GM12878 (cell line): ENCODE measurements around the gene SFT2D2. TPM values are rescaled to one million over a fixed set of nuclear protein-coding genes. Genes with fewer than 3 reads are reported as not detected.

ENCODE experiments used
- ATAC-seq: fragments of 200-7000 bp; cut with Tn5 transposase; 3 replicates; pipeline ENCODE4 v1.9.1; 2020; ENCODE audit warnings: mild to moderate bottlenecking, moderate library complexity
- BruUV-seq: library from RNA; stranded (reverse); fragments of 400-500 nt; replicated peaks from 2 replicates; lab custom pipeline; 2021; lab: Mats Ljungman, UMichigan
- CTCF ChIA-PET: fragments of 300-600 bp; sonication (Branson Sonifier 250); formaldehyde crosslinking; extraction: SDS; loops from one replicate; lab custom pipeline; 2021; ENCODE audit warnings: inconsistent platforms; lab: Yijun Ruan, JAX
- POLR2A ChIA-PET: fragments of 350-600 bp; formaldehyde crosslinking; extraction: SDS; loops from one replicate; lab custom pipeline; 2021; ENCODE audit warnings: inconsistent platforms; lab: Charles Lee
- RAD21 ChIA-PET: fragments of 300-600 bp; sonication (Branson Sonifier 250); formaldehyde crosslinking; loops from one replicate; lab custom pipeline; 2023; ENCODE audit warnings: antibody characterized with exemption; ENCODE audit not compliant: unreplicated experiment; lab: Charles Lee
- SMC1A ChIA-PET: fragments of 300-600 bp; sonication (Branson Sonifier 250); formaldehyde crosslinking; loops from one replicate; lab custom pipeline; 2023; ENCODE audit not compliant: unreplicated experiment, uncharacterized antibody; lab: Charles Lee
- DNase-seq: peaks from one replicate; pipeline ENCODE4 v3.0.0-alpha.2; 2011; ENCODE audit warnings: low read depth, low spot score
- FAIRE-seq: peaks from 3 replicates; lab custom pipeline; 2011; peaks lifted over from hg19 to GRCh38; lab: Jason Lieb, UNC
- H2AFZ ChIP-seq: 2 replicates; pipeline ENCODE4 v1.6.0; 2011; ENCODE audit warnings: low read depth, low read length, control low read depth; ENCODE audit not compliant: control insufficient read depth
- H3K27ac ChIP-seq: 2 replicates; pipeline ENCODE4 v1.5.1; 2011; ENCODE audit warnings: control low read depth; ENCODE audit not compliant: control insufficient read depth, insufficient read depth
- H3K27me3 ChIP-seq, 2 experiments: replicated peaks in 1 of 2; 2 replicates each; pipeline versions ENCODE4 v1.6.0 to v1.6.1; 2011; ENCODE audit warnings: low read length in 1 of 2; ENCODE audit not compliant: control insufficient read depth in 2 of 2, insufficient read depth in 2 of 2
- H3K36me3 ChIP-seq, 2 experiments: 2 replicates each; pipeline ENCODE4 v1.5.1; 2011; ENCODE audit warnings: low read length in 1 of 2; ENCODE audit not compliant: control insufficient read depth in 2 of 2, insufficient read depth in 2 of 2
- H3K4me1 ChIP-seq: 2 replicates; pipeline ENCODE4 v1.6.1; 2011; ENCODE audit warnings: mild to moderate bottlenecking, low read length, moderate library complexity, mixed read lengths; ENCODE audit not compliant: control insufficient read depth, insufficient read depth
- H3K4me2 ChIP-seq: 2 replicates; pipeline ENCODE4 v1.6.0; 2011; ENCODE audit warnings: control low read depth; ENCODE audit not compliant: control insufficient read depth, insufficient read depth
- H3K4me3 ChIP-seq: fragments of 200-600 bp; sonication (generic); 2 replicates; pipeline ENCODE4 v1.5.1; 2016
- H3K79me2 ChIP-seq: 2 replicates; pipeline ENCODE4 v1.6.0; 2011; ENCODE audit warnings: low read length; ENCODE audit not compliant: control insufficient read depth, insufficient read depth
- H3K9ac ChIP-seq: 2 replicates; pipeline ENCODE4 v1.8.0; 2011; ENCODE audit warnings: low read length, control low read depth, mixed read lengths; ENCODE audit not compliant: control insufficient read depth, insufficient read depth
- H3K9me3 ChIP-seq: replicated peaks from 3 replicates; pipeline ENCODE4 v1.5.1; 2011; ENCODE audit warnings: mild to moderate bottlenecking, low read length; ENCODE audit not compliant: control insufficient read depth, insufficient read depth
- H4K20me1 ChIP-seq: 2 replicates; pipeline ENCODE4 v1.6.0; 2011; ENCODE audit not compliant: control insufficient read depth, insufficient read depth
- BCL3 ChIP-seq: IDR thresholded peaks from 2 replicates; pipeline ENCODE4 v1.6.1; 2011; ENCODE audit warnings: borderline replicate concordance, low read depth, mild to moderate bottlenecking, moderate library complexity, low read length; ENCODE audit not compliant: insufficient read depth, poor library complexity, severe bottlenecking
- CUX1 ChIP-seq: IDR thresholded peaks from 2 replicates; pipeline ENCODE4 v1.6.1; 2012; ENCODE audit warnings: improper control_type of control experiment, low read depth, low read length; ENCODE audit not compliant: insufficient replicate concordance
- E2F8 ChIP-seq: fragments of 450-650 bp; IDR thresholded peaks from 2 replicates; pipeline ENCODE4 v1.6.1; 2018; ENCODE audit warnings: mild to moderate bottlenecking, low read depth, moderate library complexity; ENCODE audit not compliant: partially characterized antibody
- FOXM1 ChIP-seq: IDR thresholded peaks from 2 replicates; pipeline ENCODE4 v1.6.1; 2012; ENCODE audit warnings: low read depth, mild to moderate bottlenecking, inconsistent platforms, low read length, moderate library complexity
- HDGF ChIP-seq: fragments of 450-650 bp; IDR thresholded peaks from 2 replicates; pipeline ENCODE4 v1.6.1; 2016; ENCODE audit warnings: antibody characterized with exemption
- IKZF2 ChIP-seq, 2 experiments: fragments of 450-650 bp; IDR thresholded peaks; 2 replicates each; pipeline ENCODE4 v1.6.1; 2017; ENCODE audit warnings: mild to moderate bottlenecking in 2 of 2, moderate library complexity in 2 of 2
- NBN ChIP-seq: fragments of 450-650 bp; IDR thresholded peaks from 2 replicates; pipeline ENCODE4 v1.6.1; 2016
- PRDM15 ChIP-seq: fragments of 450-650 bp; formaldehyde crosslinking; IDR thresholded peaks from 2 replicates; pipeline ENCODE4 v1.4.0; 2020; ENCODE audit warnings: mild to moderate bottlenecking, moderate library complexity
- ZBED1 ChIP-seq: IDR thresholded peaks from 2 replicates; pipeline ENCODE4 v1.6.1; 2016; ENCODE audit warnings: borderline replicate concordance
- WGBS: methylation state at CpG from one replicate; pipeline ENCODE4 v1.1.6; 2016; ENCODE audit warnings: low lambda C conversion rate; ENCODE audit not compliant: insufficient replicate concordance, insufficient coverage; ENCODE audit errors: missing lambda C conversion rate; 5-methylcytosine and 5-hydroxymethylcytosine counted together
- in situ Hi-C: fragments of 300-500 bp; cut with MboI; formaldehyde crosslinking; loops from 9 replicates; pipeline ENCODE4 v1.14.3; 2018; ENCODE audit warnings: mixed read lengths
- intact Hi-C: fragments of 100-400 bp; cut with micrococcal nuclease; formaldehyde crosslinking; loops from one replicate; pipeline ENCODE4 v1.14.2; 2022; ENCODE audit not compliant: unreplicated experiment
- polyA plus RNA-seq, 11 experiments: library from polyadenylated mRNA; depleted of rRNA in 4 of 11; unstranded in 6 of 11; stranded (reverse) in 5 of 11; fragments of >200 nt; fragmentation: Nextera tagmentation in 4 of 11; fragmentation: Illumina TruSeq in 1 of 11; extraction: Ambion mirVana in 4 of 11; extraction: Trizol in 1 of 11; gene quantifications; 1 replicate in 1 of 11; 2 replicates in 10 of 11; pipeline versions ENCODE4 v1.2.1 to v1.2.3, GENCODE V29; 2011 to 2016; ENCODE audit warnings: inconsistent platforms in 2 of 11, missing spikeins in 2 of 11, low read depth in 1 of 11
- total RNA-seq, 4 experiments: library from RNA; depleted of rRNA in 3 of 4; stranded (reverse); fragments of >200 nt in 3 of 4; fragmentation: Illumina TruSeq in 1 of 4; extraction: Trizol in 1 of 4; gene quantifications; 2 replicates each; pipeline versions ENCODE4 v1.2.1 to v1.2.3, GENCODE V29; 2013 to 2021

SFT2D2 gene
- total and polyA plus RNA-seq, 10 of the 15 experiments (the other 5 are each of a cell fraction or from before 2014, with no cell fraction given) = 5.6 to 49.6 (median 24.9) TPM

GRCh38 chr1:168256164-168256563, 30.4 kb downstream of the SFT2D2 start:
- H3K9me3 ChIP-seq = peaks cover 9% of the 10 kb centered on the region; the same call in 2 of the 3 replicates
- in situ Hi-C loops (no loop called here), intact Hi-C loops (no loop called here)
- no peak overlapping the region for H2AFZ ChIP-seq
- no peak overlapping the region for H3K4me3 ChIP-seq
- H3K4me2 ChIP-seq = no peak overlapping the region
- ChIA-PET RAD21 (no interaction called here), SMC1A (interaction anchor here (0.7 to 1.0 kb wide), 2 partner anchors 15 to 1460 kb away, joined by 3 read pairs; no protein-coding TSS in a partner anchor), CTCF (no interaction called here), POLR2A (interaction anchor here (0.6 kb wide), 1 partner anchor 192 kb away, joined by 4 read pairs; no protein-coding TSS in a partner anchor)
- BruUV-seq = no TSS peak
- H3K9ac ChIP-seq = no peak overlapping the region
- H4K20me1 ChIP-seq = no peaks in the 10 kb centered on the region
- H3K27me3 ChIP-seq = no peaks in the 10 kb centered on the region
- H3K4me1 ChIP-seq = no peaks in the 10 kb centered on the region
- peaks cover 4% of the 10 kb centered on the region; the same call in 1 of the 2 replicates for H3K79me2 ChIP-seq
- WGBS = 91% methylated on average over 2 of the region's 2 CpGs
- H3K36me3 ChIP-seq = peaks cover 2 to 4% of the 10 kb centered on the region in 2 experiments; a peak in 3 of 4 replicates
- DNase-seq (no peak), FAIRE-seq (no peak), ATAC-seq (no peak)
- no peak overlapping the region for H3K27ac ChIP-seq
- no peak for TF ChIP-seq CUX1
- TF ChIP-seq E2F8 = no peak
- TF ChIP-seq PRDM15 (CRISPR knock-in tag) = no peak
- no peak for TF ChIP-seq HDGF
- TF ChIP-seq BCL3 = no peak
- no peak for TF ChIP-seq ZBED1
- TF ChIP-seq IKZF2 (IDR thresholded peaks at IDR 0.05) = no peak
- no peak for TF ChIP-seq FOXM1
- TF ChIP-seq NBN = no peak
